Measurements from ENCODE around the gene FOXB1. TPM values are rescaled to one million over a fixed set of nuclear protein-coding genes. Genes with fewer than 3 reads are reported as not detected.

Gene FOXB1
- total RNA-seq, 2 donors from 2014 or later, result not detected

DNA sequence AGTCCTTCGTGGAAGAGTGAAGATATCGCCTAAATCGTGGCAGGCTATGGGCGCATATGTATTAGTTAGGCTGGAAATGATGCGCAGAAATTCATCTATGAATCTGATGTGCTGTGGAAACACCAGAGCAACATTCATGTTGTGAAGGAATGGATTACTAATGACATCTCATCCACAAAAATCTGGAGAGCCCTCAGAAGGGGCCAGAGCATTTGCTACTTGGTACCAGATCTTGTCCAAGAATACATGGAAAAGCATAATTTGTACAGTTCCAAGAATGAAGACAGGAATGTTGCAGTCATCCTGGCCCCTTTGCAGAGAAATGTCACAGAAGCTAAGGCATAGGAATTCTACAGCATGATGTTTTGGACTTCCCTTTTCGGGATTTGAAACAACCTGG, 38.4 kb upstream of the FOXB1 start:
- TF ChIP-seq, protein P1, sequence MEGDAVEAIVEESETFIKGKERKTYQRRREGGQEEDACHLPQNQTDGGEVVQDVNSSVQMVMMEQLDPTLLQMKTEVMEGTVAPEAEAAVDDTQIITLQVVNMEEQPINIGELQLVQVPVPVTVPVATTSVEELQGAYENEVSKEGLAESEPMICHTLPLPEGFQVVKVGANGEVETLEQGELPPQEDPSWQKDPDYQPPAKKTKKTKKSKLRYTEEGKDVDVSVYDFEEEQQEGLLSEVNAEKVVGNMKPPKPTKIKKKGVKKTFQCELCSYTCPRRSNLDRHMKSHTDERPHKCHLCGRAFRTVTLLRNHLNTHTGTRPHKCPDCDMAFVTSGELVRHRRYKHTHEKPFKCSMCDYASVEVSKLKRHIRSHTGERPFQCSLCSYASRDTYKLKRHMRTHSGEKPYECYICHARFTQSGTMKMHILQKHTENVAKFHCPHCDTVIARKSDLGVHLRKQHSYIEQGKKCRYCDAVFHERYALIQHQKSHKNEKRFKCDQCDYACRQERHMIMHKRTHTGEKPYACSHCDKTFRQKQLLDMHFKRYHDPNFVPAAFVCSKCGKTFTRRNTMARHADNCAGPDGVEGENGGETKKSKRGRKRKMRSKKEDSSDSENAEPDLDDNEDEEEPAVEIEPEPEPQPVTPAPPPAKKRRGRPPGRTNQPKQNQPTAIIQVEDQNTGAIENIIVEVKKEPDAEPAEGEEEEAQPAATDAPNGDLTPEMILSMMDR (IDR thresholded peaks at IDR 0.05), result no peak
- Histone ChIP-seq H3K4me1 (ENCODE audit: control insufficient read depth in 1 of 2, low read depth in 2 of 2) (no peaks in the 10 kb centered on the region), H3K27ac (no peak overlapping the region), H3K4me3 (no peak overlapping the region), H3K36me3 (no peaks in the 10 kb centered on the region), H3K27me3 (replicated peaks; ENCODE audit: insufficient read depth) (no peaks in the 10 kb centered on the region), H3K9me3 (peaks cover 4% of the 10 kb centered on the region)
- no peak for DNase-seq (ENCODE audit: low spot score)
- ATAC-seq (ENCODE audit: insufficient number of reproducible peaks, low FRiP score, low read depth), result no peak

DNA sequence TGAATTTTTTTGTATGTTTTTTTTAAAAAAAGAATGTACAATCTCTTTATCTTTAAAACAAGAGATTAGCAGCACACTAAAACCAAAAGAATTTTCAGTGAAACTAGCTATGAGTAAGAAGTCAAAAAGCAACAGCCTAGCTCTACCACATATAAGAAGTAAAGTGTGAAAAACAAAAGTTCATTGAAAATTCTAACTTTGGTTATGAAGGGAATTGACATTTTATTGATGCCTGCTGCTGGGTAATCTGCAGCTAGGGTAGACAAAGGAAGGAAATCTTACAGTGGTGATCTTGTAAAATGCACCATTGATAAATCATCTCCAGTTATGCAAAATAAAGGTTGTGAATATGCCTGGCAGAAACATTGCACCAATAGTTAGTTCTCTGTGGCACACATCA, 37.8 kb upstream of the FOXB1 start:
- ATAC-seq (ENCODE audit: insufficient number of reproducible peaks, low FRiP score, low read depth), result no peak

DNA sequence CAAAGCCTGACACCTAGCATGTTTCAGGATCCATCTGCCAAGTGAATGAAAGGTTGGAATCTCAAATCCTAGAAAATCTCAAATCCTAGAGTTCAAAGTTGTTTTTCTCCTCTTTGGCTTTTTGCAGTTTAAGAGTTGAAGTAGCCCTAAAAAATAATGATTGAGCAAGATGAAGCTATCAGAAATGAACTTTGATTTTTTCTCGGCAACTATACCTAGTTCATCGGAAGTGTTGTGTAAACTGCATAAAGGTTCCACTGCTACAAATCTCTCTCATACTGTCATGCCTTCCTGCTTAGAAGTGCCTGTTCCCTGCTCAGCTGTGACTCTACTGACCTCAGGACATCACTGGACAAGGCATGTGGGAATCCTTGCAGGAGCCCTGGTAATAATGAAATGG, 35.8 kb upstream of the FOXB1 start:
- ATAC-seq (ENCODE audit: insufficient number of reproducible peaks, low FRiP score, low read depth) (no peak), DNase-seq (ENCODE audit: low spot score) (no peak)
- H3K36me3 ChIP-seq, result no peaks in the 10 kb centered on the region
- H3K4me1 ChIP-seq (ENCODE audit: control insufficient read depth in 1 of 2, low read depth in 2 of 2), result no peaks in the 10 kb centered on the region
- H3K27ac ChIP-seq, result no peak overlapping the region
- TF ChIP-seq, protein P1 (IDR thresholded peaks at IDR 0.05), result no peak
- no peak overlapping the region for H3K4me3 ChIP-seq
- H3K27me3 ChIP-seq (replicated peaks; ENCODE audit: insufficient read depth), result no peaks in the 10 kb centered on the region
- no peaks in the 10 kb centered on the region for H3K9me3 ChIP-seq

More for the DNA sequence above, 37.8 kb upstream of the FOXB1 start:
- Histone ChIP-seq H3K4me3 (no peak overlapping the region), H3K27me3 (replicated peaks; ENCODE audit: insufficient read depth) (no peaks in the 10 kb centered on the region), H3K9me3 (no peaks in the 10 kb centered on the region), H3K36me3 (no peaks in the 10 kb centered on the region), H3K27ac (no peak overlapping the region), H3K4me1 (ENCODE audit: control insufficient read depth in 1 of 2, low read depth in 2 of 2) (no peaks in the 10 kb centered on the region)
- DNase-seq (ENCODE audit: low spot score), result no peak
- TF ChIP-seq, protein P1 (IDR thresholded peaks at IDR 0.05), result no peak

DNA sequence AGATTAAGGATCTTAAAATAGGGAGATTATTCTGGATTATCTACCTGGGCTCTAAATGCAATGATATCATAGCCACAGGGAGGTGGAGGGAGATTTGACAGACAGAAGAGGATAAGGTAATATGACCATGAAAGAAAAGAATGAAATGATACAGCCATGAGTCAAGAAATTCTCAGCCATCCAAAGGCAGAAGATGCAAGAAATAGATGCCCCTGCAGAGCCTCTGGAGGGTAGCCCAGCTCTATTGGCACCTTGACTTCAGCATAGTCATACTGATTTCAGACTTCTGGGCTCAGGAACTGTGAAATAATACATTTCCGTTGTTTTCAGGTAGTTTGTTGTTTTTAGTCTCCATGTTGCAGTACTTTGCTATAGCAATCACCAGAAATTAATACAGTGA, 31.9 kb upstream of the FOXB1 start:
- Histone ChIP-seq H3K27me3 (replicated peaks; ENCODE audit: insufficient read depth) (no peaks in the 10 kb centered on the region), H3K27ac (no peak overlapping the region), H3K4me1 (ENCODE audit: control insufficient read depth in 1 of 2, low read depth in 2 of 2) (no peaks in the 10 kb centered on the region), H3K4me3 (no peak overlapping the region), H3K36me3 (no peaks in the 10 kb centered on the region), H3K9me3 (no peaks in the 10 kb centered on the region)
- no peak for ATAC-seq (ENCODE audit: insufficient number of reproducible peaks, low FRiP score, low read depth)
- TF ChIP-seq, protein P1 (IDR thresholded peaks at IDR 0.05), result no peak
- DNase-seq (ENCODE audit: low spot score), result no peak

DNA sequence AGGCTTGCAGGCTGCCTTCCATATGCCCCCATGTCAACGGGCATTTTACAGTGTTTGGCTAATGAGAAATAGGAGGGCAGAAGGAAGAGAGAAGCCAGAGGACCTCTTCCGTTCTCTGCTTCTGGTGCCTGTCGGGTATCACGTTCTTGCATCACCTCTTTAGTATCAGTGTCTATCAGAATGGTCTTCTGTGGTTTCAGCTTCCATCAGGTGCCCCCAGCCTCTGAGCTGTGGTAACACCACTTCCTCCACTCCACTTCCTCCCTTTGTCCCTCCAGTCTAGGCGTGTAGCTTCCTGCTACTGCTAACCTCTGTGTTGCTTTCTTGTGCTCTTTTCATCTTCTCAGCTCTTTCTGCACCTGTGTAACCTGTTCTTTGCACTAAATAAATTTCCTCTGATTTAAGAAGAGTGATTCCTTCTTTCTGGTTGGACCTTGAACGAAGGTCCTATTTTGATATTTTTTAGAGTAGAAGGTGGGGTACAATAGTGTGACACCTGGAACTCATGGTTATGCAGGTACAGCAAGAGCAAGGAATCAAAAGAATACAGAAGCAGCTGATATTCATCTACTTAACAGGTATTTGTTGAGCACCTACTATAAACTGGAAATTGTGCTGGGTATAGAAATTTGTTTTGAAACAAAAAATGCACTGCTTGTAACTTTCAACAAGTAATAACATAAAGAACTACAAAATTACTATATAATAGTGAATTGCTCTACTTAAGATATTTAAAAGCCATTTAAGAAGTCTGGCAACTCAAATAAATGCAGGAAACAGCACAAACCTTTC, 27.4 kb upstream of the FOXB1 start:
- DNase-seq (ENCODE audit: low spot score) (no peak), ATAC-seq (ENCODE audit: insufficient number of reproducible peaks, low FRiP score, low read depth) (no peak)
- no peaks in the 10 kb centered on the region for H3K36me3 ChIP-seq
- H3K4me3 ChIP-seq, result no peak overlapping the region
- H3K4me1 ChIP-seq (ENCODE audit: control insufficient read depth in 1 of 2, low read depth in 2 of 2), result no peaks in the 10 kb centered on the region
- no peaks in the 10 kb centered on the region for H3K27me3 ChIP-seq (replicated peaks; ENCODE audit: insufficient read depth)
- no peak overlapping the region for H3K27ac ChIP-seq
- no peaks in the 10 kb centered on the region for H3K9me3 ChIP-seq
- TF ChIP-seq, protein P1 (IDR thresholded peaks at IDR 0.05), result no peak

All from thoracic aorta (tissue), 2 donors.